Adrenal gland (tissue), 5 donors: Measurements from ENCODE around the gene ATP9B.

Experiments
- POLR2A ChIP-seq, 2 donors: fragments of 450-650 bp; IDR thresholded peaks; one replicate each; pipeline ENCODE4 v1.6.1; 2017; ENCODE audit warnings: antibody characterized with exemption in 2 of 2, mild to moderate bottlenecking in 2 of 2, moderate library complexity in 1 of 2
- TF ChIP-seq, protein P1 (sequence below), 6 experiments: fragments of 450-650 bp in 4 of 6; fragments of 200-600 bp in 2 of 6; sonication (generic) in 1 of 6; IDR thresholded peaks; 1 replicate in 5 of 6; 2 replicates in 1 of 6; pipeline versions ENCODE4 v1.5.1 to v1.8.0; 2016 to 2021; ENCODE audit warnings: antibody characterized with exemption in 6 of 6, mild to moderate bottlenecking in 2 of 6, moderate library complexity in 1 of 6
- donor health status: DM: no; HTN: no; CAD: no.

DNA sequence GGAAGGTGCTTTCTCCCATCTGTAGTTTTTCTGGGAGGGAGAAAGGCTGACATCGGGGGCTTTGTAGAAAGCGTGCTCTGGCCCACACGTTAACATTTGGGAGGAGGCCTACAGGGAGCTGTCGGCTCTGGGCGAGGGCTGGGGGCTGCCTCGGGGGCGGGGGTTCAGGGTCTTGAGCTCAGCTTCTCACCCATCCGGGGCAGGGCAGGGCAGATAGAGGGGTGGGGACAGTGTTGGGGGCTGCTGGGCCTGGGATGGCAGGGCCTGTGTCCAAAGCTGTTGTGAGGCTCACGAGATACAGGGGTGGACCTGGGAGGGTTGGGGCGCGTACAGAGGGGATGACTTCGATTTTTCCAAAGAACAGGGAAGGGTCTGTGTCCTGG lies 353.6 kb downstream of the ATP9B start:
- TF ChIP-seq, protein P1, sequence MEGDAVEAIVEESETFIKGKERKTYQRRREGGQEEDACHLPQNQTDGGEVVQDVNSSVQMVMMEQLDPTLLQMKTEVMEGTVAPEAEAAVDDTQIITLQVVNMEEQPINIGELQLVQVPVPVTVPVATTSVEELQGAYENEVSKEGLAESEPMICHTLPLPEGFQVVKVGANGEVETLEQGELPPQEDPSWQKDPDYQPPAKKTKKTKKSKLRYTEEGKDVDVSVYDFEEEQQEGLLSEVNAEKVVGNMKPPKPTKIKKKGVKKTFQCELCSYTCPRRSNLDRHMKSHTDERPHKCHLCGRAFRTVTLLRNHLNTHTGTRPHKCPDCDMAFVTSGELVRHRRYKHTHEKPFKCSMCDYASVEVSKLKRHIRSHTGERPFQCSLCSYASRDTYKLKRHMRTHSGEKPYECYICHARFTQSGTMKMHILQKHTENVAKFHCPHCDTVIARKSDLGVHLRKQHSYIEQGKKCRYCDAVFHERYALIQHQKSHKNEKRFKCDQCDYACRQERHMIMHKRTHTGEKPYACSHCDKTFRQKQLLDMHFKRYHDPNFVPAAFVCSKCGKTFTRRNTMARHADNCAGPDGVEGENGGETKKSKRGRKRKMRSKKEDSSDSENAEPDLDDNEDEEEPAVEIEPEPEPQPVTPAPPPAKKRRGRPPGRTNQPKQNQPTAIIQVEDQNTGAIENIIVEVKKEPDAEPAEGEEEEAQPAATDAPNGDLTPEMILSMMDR (IDR thresholded peaks at IDR 0.05), result no peak
- TF ChIP-seq POLR2A (IDR thresholded peaks at IDR 0.05), result no peak
